ENCODE measurements around the gene CD96. TPM values are rescaled to one million over a fixed set of nuclear protein-coding genes. Genes with fewer than 3 reads are reported as not detected.

The CD96 gene
- total and polyA plus RNA-seq, 10 donors: 2.9 to 43.9 (median 24.1) TPM

DNA sequence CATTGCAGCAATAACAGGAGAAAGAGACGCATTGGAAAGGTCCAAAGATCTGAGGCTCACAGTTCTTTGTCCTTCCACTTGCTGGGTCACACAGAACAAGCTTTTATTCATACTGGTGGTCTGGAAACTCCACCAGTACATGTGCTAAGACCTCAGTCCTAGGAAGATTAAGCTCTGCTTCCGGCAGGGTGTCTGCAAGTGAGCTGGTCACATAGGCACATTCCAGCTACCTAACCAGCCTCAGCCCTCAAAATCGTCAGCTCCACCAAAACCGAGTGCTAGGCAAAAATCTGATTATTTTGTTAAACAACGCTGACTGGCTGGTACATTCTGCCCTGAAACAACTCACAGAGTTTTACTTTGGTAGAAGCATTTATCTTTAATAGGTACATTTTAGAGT lies 50.9 kb downstream of the CD96 start:
- TF ChIP-seq POLR2A (IDR thresholded peaks at IDR 0.05) (no peak), POLR2AphosphoS5 (IDR thresholded peaks at IDR 0.05) (no peak)
- TF ChIP-seq, protein P1, sequence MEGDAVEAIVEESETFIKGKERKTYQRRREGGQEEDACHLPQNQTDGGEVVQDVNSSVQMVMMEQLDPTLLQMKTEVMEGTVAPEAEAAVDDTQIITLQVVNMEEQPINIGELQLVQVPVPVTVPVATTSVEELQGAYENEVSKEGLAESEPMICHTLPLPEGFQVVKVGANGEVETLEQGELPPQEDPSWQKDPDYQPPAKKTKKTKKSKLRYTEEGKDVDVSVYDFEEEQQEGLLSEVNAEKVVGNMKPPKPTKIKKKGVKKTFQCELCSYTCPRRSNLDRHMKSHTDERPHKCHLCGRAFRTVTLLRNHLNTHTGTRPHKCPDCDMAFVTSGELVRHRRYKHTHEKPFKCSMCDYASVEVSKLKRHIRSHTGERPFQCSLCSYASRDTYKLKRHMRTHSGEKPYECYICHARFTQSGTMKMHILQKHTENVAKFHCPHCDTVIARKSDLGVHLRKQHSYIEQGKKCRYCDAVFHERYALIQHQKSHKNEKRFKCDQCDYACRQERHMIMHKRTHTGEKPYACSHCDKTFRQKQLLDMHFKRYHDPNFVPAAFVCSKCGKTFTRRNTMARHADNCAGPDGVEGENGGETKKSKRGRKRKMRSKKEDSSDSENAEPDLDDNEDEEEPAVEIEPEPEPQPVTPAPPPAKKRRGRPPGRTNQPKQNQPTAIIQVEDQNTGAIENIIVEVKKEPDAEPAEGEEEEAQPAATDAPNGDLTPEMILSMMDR (IDR thresholded peaks at IDR 0.05 in 8 of 11, conservative IDR thresholded peaks at IDR 0.05 in 3 of 11): no peak
- intact Hi-C loops (cut with DNase I; ENCODE audit: low total_unique reads): no loop called here
- Histone ChIP-seq H3K27me3 (replicated peaks in 1 of 7) (no peaks in the 10 kb centered on the region), H3K36me3 (peaks cover 0 to 4% (median 0%) of the 10 kb centered on the region in 6 donors), H3K4me1 (peaks cover 0 to 22% (median 1%) of the 10 kb centered on the region in 6 donors), H3K27ac (no peak overlapping the region), H3K4me3 (no peak overlapping the region), H3K9me3 (no peaks in the 10 kb centered on the region)
- 77 to 89% (median 81%) methylated on average over 5 of the region's 5 CpGs for WGBS, 5 donors
- DNase-seq: no peak

DNA sequence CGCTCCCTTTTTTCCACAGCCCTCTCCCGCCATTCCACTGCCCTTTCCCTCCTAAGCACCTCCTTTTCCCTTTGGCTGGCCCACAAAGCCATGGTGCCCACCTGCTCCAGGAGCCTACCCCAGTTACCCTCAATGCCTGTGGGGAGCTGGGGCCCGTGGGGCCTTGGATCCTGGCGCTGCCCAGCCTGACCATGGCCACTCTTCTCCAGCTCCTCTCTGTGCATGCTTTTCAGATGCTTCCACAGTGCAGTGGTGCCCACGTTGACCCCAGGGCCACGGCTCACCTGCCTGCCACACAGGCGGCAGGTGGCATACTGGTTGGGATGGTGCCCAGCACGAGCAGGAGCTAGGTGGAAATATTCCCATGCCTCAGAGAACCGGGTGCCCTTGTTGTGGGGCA lies 51.7 kb downstream of the CD96 start:
- TF ChIP-seq POLR2AphosphoS5 (IDR thresholded peaks at IDR 0.05): no peak
- no peak for TF ChIP-seq POLR2A (IDR thresholded peaks at IDR 0.05)
- TF ChIP-seq, protein P1 (IDR thresholded peaks at IDR 0.05 in 8 of 11, conservative IDR thresholded peaks at IDR 0.05 in 3 of 11): no peak
- intact Hi-C loops (cut with DNase I; ENCODE audit: low total_unique reads): no loop called here
- 77 to 92% (median 88%) methylated on average over 6 to 9 of the region's 9 CpGs for WGBS, 5 donors
- Histone ChIP-seq H3K27ac (no peak overlapping the region), H3K27me3 (replicated peaks in 1 of 7) (no peaks in the 10 kb centered on the region), H3K36me3 (peaks cover 0 to 4% (median 0%) of the 10 kb centered on the region in 6 donors), H3K4me3 (no peak overlapping the region), H3K4me1 (peaks cover 0 to 22% (median 1%) of the 10 kb centered on the region in 6 donors), H3K9me3 (no peaks in the 10 kb centered on the region)
- DNase-seq: peak; percentile 63

DNA sequence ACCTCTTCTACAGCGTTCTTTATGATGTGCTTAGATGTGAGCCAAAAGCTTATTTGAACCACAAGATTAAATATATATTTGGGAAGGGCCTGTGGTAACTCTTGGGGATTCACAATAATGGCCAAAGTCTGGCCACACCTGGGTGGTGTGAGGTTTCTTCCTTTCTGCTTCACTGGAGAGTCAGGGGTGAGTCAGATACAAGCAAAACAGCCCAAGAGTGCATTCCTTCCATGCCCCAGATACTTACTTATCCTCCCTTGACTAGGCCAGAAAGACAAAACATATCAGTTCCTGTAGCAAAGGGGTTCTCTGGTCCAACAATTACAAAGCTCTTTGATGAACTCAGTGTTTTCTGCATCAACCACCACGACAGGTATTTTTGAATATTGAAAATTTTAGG lies 52.2 kb downstream of the CD96 start:
- no peak for DNase-seq
- TF ChIP-seq POLR2A (IDR thresholded peaks at IDR 0.05) (no peak), POLR2AphosphoS5 (IDR thresholded peaks at IDR 0.05) (no peak)
- TF ChIP-seq, protein P1 (IDR thresholded peaks at IDR 0.05 in 8 of 11, conservative IDR thresholded peaks at IDR 0.05 in 3 of 11): no peak
- Histone ChIP-seq H3K27me3 (replicated peaks in 1 of 7) (no peaks in the 10 kb centered on the region), H3K9me3 (no peaks in the 10 kb centered on the region), H3K4me3 (no peak overlapping the region), H3K27ac (no peak overlapping the region), H3K4me1 (peaks cover 0 to 22% (median 1%) of the 10 kb centered on the region in 6 donors), H3K36me3 (peaks cover 0 to 4% (median 0%) of the 10 kb centered on the region in 6 donors)
- intact Hi-C loops (cut with DNase I; ENCODE audit: low total_unique reads): no loop called here
- 53 to 76% (median 69%) methylated on average over 2 of the region's 2 CpGs for WGBS, 5 donors

DNA sequence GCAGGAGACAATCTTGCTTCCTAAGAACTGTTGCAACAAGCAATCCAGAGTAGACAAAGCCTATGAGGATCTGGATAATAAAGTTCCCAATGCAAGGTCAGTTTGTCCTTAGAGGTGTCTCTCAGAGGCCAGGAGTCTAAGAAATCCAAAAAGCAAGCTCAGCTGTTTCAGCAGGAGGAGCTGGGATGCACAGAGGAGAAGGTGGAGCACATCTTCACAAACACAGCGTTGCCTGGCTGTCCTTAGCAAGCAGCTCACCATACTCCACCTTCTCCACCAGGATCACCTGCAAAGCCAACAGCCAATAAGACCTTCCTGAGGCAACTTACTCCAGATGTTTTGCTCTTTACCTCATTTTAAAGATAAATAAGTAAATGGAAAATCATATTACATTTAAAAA lies 52.8 kb downstream of the CD96 start:
- WGBS, 5 donors: 0 to 31% (median 0%) methylated on average over 1 of the region's 1 CpG
- no peaks in the 10 kb centered on the region for H3K27me3 ChIP-seq (replicated peaks in 1 of 7)
- DNase-seq: no peak
- intact Hi-C loops (cut with DNase I; ENCODE audit: low total_unique reads): no loop called here
- no peaks in the 10 kb centered on the region for H3K9me3 ChIP-seq
- peaks cover 0 to 22% (median 1%) of the 10 kb centered on the region in 6 donors for H3K4me1 ChIP-seq
- no peak overlapping the region for H3K4me3 ChIP-seq
- no peak overlapping the region for H3K27ac ChIP-seq
- TF ChIP-seq, protein P1 (IDR thresholded peaks at IDR 0.05 in 8 of 11, conservative IDR thresholded peaks at IDR 0.05 in 3 of 11): no peak
- TF ChIP-seq POLR2AphosphoS5 (IDR thresholded peaks at IDR 0.05) (no peak), POLR2A (IDR thresholded peaks at IDR 0.05) (no peak)
- peaks cover 0 to 7% (median 0%) of the 10 kb centered on the region in 6 donors for H3K36me3 ChIP-seq

Measured in spleen (tissue), 11 donors.